ENCODE results near the gene ARHGEF10L.

The ARHGEF10L gene

DNA sequence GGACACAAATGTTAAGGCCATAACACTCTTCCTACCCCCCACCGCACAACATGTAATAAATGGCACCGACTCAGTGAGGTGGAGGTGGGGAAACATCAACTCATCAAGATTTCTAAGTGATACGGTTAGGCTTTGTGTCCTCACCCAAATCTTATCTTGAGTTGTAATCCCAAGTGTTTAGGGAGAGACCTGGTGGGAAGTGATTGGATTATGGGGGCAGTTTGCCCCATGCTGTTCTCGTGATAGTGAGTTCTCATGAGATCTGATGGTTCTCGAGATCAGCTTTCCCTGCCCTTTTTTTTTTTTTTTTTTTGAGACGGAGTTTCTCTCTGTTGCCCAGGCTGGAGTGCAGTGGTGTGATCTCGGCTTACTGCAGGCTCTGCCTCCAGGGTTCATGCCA lies 164.7 kb downstream of the ARHGEF10L start:
- no peak overlapping the region for H3K4me3 ChIP-seq (ENCODE audit: low read depth, low read length)
- TF ChIP-seq, protein P1, sequence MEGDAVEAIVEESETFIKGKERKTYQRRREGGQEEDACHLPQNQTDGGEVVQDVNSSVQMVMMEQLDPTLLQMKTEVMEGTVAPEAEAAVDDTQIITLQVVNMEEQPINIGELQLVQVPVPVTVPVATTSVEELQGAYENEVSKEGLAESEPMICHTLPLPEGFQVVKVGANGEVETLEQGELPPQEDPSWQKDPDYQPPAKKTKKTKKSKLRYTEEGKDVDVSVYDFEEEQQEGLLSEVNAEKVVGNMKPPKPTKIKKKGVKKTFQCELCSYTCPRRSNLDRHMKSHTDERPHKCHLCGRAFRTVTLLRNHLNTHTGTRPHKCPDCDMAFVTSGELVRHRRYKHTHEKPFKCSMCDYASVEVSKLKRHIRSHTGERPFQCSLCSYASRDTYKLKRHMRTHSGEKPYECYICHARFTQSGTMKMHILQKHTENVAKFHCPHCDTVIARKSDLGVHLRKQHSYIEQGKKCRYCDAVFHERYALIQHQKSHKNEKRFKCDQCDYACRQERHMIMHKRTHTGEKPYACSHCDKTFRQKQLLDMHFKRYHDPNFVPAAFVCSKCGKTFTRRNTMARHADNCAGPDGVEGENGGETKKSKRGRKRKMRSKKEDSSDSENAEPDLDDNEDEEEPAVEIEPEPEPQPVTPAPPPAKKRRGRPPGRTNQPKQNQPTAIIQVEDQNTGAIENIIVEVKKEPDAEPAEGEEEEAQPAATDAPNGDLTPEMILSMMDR (conservative IDR thresholded peaks at IDR 0.05; ENCODE audit: low read depth, low read length), result no peak
- no peak for DNase-seq (ENCODE audit: low read depth)

DNA sequence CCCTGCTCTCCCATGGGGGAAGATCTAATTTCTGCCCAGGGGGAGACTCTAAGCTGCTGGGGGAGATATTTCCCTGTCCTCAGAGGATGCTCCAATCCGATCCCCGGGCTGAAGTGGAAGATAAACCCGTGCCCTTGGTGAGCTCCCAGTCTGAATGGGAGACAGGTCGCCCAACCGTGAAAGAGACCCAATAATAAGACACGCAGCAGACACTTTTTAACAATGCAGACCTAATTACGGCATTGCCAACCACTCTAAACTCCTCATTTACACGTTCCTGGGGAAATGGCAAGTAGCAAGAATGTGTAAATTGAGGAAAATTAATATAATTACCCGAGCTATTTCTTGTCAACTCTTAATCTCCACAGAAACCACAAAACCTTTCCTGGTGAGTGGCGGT lies 166.9 kb downstream of the ARHGEF10L start:
- H3K4me3 ChIP-seq (ENCODE audit: low read depth, low read length), result no peak overlapping the region
- TF ChIP-seq, protein P1 (conservative IDR thresholded peaks at IDR 0.05; ENCODE audit: low read depth, low read length), result no peak
- DNase-seq (ENCODE audit: low read depth), result no peak

DNA sequence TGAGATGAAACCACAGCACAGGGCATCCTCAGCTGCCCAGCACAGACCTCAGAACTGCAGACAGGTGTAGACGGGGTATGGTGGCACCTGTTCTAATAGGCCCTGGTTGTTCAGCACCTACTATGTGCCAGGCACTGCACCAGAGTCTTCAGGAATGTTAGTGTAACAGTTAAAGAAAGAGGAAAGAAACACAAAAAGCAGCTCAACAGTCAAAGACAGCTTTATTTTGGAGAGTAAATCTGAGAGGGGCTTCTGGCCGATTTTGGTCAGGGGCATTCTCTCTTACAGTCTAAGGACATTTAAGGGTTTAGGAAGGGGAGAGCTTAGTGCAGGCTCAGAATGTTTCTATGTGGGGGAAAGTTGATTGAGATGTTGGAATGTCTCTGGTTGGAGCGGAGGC lies 170.5 kb downstream of the ARHGEF10L start:
- DNase-seq (ENCODE audit: low read depth), result no peak
- no peak overlapping the region for H3K4me3 ChIP-seq (ENCODE audit: low read depth, low read length)
- TF ChIP-seq, protein P1 (conservative IDR thresholded peaks at IDR 0.05; ENCODE audit: low read depth, low read length), result no peak

DNA sequence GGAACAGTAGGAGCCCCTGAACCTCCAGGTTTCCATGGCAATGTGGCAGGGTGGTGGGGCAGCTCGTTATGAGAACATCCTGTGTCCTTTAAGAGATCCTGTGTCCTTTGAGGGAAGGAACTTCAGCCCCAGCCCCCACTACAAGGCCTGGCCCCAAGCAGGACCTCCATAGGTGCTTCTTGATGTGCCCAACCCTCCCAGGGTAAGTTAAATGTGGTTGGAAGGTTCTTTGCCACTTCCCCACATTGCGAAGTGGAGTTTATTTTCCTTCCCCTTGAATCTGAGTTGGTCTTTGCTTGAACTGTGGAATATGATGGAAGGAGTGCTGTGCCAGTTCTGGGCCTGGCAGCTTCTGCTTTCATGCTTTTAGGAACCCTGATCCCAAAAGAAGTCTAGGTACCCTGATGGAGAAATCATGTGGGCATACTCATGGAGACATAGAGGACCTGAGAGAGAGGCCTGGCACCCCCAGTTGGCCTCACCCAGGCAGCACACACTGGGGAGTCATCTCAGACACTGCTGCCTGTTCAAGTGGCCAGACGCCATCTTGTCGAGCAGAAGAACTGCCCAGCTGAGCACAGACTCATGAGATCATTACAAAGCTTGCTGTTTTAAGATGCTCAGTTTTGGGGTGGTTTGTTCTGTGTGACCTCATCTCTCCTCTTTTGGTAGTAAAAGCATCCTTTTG lies 171.5 kb downstream of the ARHGEF10L start:
- DNase-seq (ENCODE audit: low read depth), result no peak
- TF ChIP-seq, protein P1 (conservative IDR thresholded peaks at IDR 0.05; ENCODE audit: low read depth, low read length), result no peak

DNA sequence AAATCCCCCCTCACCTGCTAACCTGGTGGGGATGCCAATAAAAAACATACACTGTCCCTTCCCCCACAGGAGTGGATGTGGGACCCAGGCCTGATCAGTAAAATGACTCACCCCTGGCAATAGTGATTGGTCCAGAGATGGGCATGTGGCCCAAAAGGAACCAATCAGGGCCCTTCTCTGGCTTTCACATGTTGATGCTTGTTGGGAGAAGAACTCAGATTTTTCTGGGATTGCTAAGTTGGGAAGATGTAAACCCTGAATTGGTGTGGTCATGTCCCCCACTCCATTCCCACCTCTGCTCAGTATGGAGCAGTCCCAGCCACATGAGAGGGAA lies 172.0 kb downstream of the ARHGEF10L start:
- TF ChIP-seq, protein P1 (conservative IDR thresholded peaks at IDR 0.05; ENCODE audit: low read depth, low read length), result no peak
- DNase-seq (ENCODE audit: low read depth), result no peak

More for the DNA sequence above, 171.5 kb downstream of the ARHGEF10L start:
- H3K4me3 ChIP-seq (ENCODE audit: low read depth, low read length), result no peak overlapping the region

DNA sequence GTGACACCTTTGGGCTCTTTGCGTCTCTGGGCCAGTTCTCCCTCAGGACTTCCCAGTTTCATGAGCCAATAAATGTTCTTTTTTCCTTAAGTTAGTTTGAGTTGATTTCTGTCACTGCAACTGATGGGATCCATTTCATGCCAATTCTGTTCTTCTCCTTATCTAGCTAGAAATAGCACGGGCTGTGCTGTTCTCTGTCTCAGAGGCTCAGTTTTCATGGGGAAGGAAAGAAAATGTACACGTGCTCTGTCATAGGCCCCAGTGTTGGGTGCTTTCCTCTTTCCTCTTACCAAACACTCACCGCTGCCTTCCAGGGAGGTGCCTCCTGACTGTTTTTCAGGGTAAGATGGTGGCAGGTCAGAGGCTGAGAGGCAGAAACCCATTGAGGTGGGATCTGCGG lies 172.4 kb downstream of the ARHGEF10L start:
- DNase-seq (ENCODE audit: low read depth), result no peak
- TF ChIP-seq, protein P1 (conservative IDR thresholded peaks at IDR 0.05; ENCODE audit: low read depth, low read length), result no peak

More for the DNA sequence above, 172.0 kb downstream of the ARHGEF10L start:
- no peak overlapping the region for H3K4me3 ChIP-seq (ENCODE audit: low read depth, low read length)

DNA sequence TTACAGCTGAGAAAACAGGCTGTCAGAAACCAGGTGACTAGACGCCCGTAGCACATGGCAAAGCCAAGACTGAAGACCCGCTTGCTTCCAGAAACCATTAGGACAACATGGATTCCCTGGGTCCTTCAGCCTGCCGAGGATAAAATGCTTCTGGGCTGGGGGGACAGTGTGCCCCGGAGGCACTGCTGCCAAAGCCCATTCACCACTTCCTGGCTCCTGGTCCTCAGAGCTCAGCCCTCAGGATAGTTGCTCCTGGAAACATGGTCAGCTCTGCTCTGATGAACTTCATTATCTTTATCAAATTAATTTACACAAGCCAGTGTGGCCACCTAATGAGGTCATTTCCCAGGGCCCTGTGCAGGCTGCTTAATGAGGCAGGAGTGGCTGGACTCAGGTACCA lies 174.5 kb downstream of the ARHGEF10L start:
- no peak overlapping the region for H3K4me3 ChIP-seq (ENCODE audit: low read depth, low read length)

More for the DNA sequence above, 172.4 kb downstream of the ARHGEF10L start:
- no peak overlapping the region for H3K4me3 ChIP-seq (ENCODE audit: low read depth, low read length)

More for the DNA sequence above, 174.5 kb downstream of the ARHGEF10L start:
- DNase-seq (ENCODE audit: low read depth), result no peak
- TF ChIP-seq, protein P1 (conservative IDR thresholded peaks at IDR 0.05; ENCODE audit: low read depth, low read length), result no peak

Data from choroid plexus epithelial cell (primary cell).